ENCODE results near the gene ZNF580. TPM values are rescaled to one million over a fixed set of nuclear protein-coding genes. Genes with fewer than 3 reads are reported as not detected.

ZNF580 gene
- total and polyA plus RNA-seq, 9 of the 15 experiments (the other 6 are each of a cell fraction or from before 2014, with no cell fraction given), result 2.3 to 47.4 (median 6.0) TPM

DNA sequence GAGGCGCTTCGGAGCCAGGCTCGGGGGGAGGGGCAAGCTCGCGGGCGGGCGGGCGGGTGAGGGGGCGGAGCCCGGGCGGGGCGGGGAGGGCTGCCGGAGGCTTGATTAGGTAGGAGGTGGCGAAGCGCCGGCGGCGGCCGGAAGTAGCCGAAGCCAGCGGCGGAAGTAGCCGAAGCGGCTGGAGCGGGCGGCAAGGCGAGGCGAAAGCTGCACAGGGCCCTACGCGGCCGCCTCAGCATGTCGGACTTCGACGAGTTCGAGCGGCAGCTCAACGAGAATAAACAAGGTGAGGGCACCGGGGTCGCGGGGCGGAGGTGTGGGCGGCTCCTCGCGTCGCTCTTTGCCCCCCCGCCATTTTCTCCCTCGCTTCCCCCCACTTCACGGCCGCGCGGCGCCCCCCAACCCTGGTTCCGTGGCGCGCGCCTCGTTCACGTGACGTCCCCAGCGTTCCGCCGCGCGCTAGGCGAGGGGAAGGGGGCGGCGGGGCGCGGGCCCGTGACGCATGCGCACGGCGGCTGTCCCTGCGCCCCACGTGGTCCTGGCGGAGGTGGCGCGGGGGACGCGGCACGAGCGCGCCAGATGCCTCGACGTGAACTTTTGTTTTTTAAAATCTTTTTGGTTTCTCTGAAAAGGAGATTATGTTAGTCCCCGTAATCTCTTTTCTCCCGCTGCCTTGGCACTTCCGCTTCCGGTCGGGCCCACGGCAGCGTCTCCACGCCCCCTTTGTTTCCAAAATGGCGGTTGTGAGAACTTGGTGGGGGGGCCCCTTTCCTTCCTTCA is 14.3 kb downstream of the ZNF580 start, which contains the start of gene U2AF2 (continued):
- TF ChIP-seq, protein P1, sequence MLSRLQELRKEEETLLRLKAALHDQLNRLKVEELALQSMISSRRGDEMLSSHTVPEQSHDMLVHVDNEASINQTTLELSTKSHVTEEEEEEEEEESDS (CRISPR knock-in tag; IDR thresholded peaks at IDR 0.05), result no peak
- TF ChIP-seq TRIM28 (IDR thresholded peaks at IDR 0.05) (no peak), PRPF4 (IDR thresholded peaks at IDR 0.05; ENCODE audit: insufficient read depth, low read depth, low read length, poor library complexity, severe bottlenecking) (no peak), ZNF444 (CRISPR knock-in tag; IDR thresholded peaks at IDR 0.05) (no peak), SP1 (CRISPR knock-in tag; IDR thresholded peaks at IDR 0.05) (no peak; the same call in 1 of the 2 replicates), JUNB (CRISPR knock-in tag; conservative IDR thresholded peaks at IDR 0.05) (no peak), NONO (IDR thresholded peaks at IDR 0.05; ENCODE audit: low read depth in 2 of 2, low read length in 1 of 2) (peak in 1 of 2 experiments; percentile 65; a peak in 1 of 4 replicates), ZNF707 (CRISPR knock-in tag; conservative IDR thresholded peaks at IDR 0.05) (no peak), TSC22D4 (tag; IDR thresholded peaks at IDR 0.05) (no peak), ZEB2 (IDR thresholded peaks at IDR 0.05) (no peak), ZNF695 (CRISPR knock-in tag; IDR thresholded peaks at IDR 0.05) (no peak), EP400 (IDR thresholded peaks at IDR 0.05) (peak; percentile 97), ZNF165 (CRISPR knock-in tag; IDR thresholded peaks at IDR 0.05; ENCODE audit: borderline replicate concordance) (0 out of 2 replicates have a peak, but pooled peaks have one; percentile 11), MAFG (tag; conservative IDR thresholded peaks at IDR 0.05) (no peak), TAL1 (IDR thresholded peaks at IDR 0.05) (no peak), RUNX1 (IDR thresholded peaks at IDR 0.05; ENCODE audit: low read depth) (no peak), ZNF766 (CRISPR knock-in tag; conservative IDR thresholded peaks at IDR 0.05) (no peak)
- TF ChIP-seq, protein P2, sequence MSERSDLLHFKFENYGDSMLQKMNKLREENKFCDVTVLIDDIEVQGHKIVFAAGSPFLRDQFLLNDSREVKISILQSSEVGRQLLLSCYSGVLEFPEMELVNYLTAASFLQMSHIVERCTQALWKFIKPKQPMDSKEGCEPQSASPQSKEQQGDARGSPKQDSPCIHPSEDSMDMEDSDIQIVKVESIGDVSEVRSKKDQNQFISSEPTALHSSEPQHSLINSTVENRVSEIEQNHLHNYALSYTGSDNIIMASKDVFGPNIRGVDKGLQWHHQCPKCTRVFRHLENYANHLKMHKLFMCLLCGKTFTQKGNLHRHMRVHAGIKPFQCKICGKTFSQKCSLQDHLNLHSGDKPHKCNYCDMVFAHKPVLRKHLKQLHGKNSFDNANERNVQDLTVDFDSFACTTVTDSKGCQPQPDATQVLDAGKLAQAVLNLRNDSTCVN (CRISPR knock-in tag; IDR thresholded peaks at IDR 0.05), result no peak
- TF ChIP-seq, protein P3, sequence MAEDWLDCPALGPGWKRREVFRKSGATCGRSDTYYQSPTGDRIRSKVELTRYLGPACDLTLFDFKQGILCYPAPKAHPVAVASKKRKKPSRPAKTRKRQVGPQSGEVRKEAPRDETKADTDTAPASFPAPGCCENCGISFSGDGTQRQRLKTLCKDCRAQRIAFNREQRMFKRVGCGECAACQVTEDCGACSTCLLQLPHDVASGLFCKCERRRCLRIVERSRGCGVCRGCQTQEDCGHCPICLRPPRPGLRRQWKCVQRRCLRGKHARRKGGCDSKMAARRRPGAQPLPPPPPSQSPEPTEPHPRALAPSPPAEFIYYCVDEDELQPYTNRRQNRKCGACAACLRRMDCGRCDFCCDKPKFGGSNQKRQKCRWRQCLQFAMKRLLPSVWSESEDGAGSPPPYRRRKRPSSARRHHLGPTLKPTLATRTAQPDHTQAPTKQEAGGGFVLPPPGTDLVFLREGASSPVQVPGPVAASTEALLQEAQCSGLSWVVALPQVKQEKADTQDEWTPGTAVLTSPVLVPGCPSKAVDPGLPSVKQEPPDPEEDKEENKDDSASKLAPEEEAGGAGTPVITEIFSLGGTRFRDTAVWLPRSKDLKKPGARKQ (CRISPR knock-in tag; IDR thresholded peaks at IDR 0.05), result no peak
- TF ChIP-seq, protein P4, sequence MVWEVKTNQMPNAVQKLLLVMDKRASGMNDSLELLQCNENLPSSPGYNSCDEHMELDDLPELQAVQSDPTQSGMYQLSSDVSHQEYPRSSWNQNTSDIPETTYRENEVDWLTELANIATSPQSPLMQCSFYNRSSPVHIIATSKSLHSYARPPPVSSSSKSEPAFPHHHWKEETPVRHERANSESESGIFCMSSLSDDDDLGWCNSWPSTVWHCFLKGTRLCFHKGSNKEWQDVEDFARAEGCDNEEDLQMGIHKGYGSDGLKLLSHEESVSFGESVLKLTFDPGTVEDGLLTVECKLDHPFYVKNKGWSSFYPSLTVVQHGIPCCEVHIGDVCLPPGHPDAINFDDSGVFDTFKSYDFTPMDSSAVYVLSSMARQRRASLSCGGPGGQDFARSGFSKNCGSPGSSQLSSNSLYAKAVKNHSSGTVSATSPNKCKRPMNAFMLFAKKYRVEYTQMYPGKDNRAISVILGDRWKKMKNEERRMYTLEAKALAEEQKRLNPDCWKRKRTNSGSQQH (CRISPR knock-in tag; IDR thresholded peaks at IDR 0.05), result no peak
- TF ChIP-seq, protein P5, sequence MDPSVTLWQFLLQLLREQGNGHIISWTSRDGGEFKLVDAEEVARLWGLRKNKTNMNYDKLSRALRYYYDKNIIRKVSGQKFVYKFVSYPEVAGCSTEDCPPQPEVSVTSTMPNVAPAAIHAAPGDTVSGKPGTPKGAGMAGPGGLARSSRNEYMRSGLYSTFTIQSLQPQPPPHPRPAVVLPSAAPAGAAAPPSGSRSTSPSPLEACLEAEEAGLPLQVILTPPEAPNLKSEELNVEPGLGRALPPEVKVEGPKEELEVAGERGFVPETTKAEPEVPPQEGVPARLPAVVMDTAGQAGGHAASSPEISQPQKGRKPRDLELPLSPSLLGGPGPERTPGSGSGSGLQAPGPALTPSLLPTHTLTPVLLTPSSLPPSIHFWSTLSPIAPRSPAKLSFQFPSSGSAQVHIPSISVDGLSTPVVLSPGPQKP (CRISPR knock-in tag; IDR thresholded peaks at IDR 0.05), result peak; percentile 82; the same call in 1 of the 2 replicates
- TF ChIP-seq, protein P6, sequence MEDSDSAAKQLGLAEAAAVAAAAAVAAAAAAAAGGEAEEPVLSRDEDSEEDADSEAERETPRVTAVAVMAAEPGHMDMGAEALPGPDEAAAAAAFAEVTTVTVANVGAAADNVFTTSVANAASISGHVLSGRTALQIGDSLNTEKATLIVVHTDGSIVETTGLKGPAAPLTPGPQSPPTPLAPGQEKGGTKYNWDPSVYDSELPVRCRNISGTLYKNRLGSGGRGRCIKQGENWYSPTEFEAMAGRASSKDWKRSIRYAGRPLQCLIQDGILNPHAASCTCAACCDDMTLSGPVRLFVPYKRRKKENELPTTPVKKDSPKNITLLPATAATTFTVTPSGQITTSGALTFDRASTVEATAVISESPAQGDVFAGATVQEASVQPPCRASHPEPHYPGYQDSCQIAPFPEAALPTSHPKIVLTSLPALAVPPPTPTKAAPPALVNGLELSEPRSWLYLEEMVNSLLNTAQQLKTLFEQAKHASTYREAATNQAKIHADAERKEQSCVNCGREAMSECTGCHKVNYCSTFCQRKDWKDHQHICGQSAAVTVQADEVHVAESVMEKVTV (CRISPR knock-in tag; IDR thresholded peaks at IDR 0.05), result peak; percentile 96
